ENCODE data around the gene ATF4.

Gene ATF4, protein sequence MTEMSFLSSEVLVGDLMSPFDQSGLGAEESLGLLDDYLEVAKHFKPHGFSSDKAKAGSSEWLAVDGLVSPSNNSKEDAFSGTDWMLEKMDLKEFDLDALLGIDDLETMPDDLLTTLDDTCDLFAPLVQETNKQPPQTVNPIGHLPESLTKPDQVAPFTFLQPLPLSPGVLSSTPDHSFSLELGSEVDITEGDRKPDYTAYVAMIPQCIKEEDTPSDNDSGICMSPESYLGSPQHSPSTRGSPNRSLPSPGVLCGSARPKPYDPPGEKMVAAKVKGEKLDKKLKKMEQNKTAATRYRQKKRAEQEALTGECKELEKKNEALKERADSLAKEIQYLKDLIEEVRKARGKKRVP

DNA sequence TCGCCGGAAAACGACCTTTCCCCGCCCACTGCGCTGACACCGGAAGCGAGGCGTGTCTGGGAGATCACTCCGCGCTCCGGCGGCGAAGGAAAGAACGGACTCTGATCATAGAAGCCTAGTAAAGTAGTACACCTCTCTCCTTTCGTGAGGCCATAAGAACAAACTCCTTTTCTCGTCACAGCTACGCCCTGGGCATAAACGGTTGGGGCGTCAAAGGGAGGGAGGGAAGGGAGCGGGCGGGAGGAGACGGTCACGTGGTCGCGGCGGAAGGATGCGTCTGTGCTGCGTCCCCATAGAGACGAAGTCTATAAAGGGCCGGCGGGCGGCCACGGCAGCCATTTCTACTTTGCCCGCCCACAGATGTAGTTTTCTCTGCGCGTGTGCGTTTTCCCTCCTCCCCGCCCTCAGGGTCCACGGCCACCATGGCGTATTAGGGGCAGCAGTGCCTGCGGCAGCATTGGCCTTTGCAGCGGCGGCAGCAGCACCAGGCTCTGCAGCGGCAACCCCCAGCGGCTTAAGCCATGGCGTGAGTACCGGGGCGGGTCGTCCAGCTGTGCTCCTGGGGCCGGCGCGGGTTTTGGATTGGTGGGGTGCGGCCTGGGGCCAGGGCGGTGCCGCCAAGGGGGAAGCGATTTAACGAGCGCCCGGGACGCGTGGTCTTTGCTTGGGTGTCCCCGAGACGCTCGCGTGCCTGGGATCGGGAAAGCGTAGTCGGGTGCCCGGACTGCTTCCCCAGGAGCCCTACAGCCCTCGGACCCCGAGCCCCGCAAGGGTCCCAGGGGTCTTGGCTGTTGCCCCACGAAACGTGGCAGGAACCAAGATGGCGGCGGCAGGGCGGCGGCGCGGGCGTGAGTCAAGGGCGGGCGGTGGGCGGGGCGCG lies at the start of gene ATF4:
Gene ATF4, plus strand, starts transcription at position 337 of the 880 bp plus-strand sequence. CDS start 884 bp downstream, outside the sequence.
- H3K4me3 ChIP-seq (ENCODE audit: low read depth, low read length) = peak within 1 kb of the TSS; percentile 76
- no peak for DNase-seq (ENCODE audit: low read depth)

DNA sequence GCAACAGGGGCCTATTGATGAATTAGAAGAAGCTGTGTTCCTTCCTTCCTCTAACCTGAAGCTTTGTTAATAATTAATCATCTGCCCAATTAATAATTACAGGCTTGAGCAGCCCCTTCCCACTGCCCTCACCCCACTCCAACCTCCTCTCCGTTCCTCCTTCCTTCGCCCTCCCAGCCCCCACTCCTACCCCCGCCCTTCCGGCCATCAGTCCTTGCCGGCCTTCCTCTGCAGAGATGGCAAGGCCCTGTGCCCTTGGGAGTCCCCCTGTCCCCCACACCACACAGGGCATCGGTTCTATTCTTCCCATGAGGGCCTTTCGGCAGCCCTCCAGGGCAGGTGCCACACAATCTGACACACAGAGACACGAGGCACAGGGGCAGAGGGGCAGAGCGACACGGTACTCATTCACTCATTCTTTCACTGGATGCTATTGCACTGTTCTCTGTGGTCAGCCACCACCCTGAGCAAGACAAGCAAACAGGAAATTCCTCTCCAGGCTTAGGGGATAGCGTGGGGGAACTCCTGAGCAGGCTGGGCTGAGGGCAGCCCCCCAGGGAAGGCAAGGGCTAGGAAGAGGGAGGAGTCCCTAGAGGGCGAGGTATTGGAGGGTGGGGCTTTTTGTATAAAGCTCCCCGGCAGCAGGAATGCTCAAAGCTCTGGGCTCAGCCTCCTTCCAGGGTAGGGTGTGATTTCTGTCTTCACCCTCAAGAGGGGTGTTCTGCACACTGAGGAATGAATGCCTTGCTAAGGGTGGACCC lies 48.8 kb upstream of the ATF4 start:
- H3K4me3 ChIP-seq (ENCODE audit: low read depth, low read length) = no peak overlapping the region
- DNase-seq (ENCODE audit: low read depth) = no peak

DNA sequence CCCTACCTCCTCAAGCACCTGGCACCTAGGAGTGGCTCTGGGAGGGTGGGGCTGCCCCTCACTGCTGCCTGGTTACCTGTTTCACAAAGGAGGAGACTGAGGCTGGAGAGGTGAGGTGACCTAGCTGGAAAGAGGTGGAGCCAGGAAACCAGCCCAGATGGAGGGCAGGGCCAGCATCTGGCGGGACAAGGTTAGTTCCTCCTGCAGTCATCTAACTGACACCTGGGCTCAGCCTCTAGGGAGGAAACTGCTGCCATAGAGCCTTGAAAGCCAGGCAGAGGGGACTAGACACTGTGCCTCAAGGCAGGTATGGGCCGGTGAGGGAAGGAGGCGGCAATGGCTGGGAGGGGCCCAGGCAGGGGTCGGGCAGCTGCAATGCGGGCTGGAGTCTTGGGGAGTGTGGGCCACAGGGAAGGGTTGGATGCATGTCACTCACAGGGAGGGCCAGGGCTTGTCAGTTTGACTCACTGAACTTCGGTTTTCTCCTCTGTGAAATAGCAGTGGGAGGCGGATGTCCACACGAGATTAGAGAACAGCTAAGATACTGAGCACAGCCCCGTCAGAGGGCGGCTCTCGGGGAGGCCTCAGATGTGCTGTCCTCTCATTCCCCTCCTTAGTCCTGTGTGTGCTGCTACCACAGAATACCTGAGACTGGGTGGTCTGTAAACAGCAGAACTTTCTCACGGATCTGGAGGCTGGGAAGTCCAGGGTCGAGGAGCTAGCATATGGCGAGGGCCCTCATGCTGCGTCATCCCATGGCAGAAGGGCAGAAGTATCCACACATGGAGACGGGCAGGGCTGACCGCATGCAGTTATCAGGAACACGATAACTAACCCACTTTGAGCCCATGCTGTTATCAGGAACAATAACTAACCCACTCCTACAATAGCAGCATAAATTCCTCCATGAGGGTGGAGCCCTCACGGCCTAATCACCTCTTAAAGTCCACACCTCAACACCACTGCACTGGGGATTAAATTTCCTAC lies 47.5 kb upstream of the ATF4 start:
- no peak for DNase-seq (ENCODE audit: low read depth)
- H3K4me3 ChIP-seq (ENCODE audit: low read depth, low read length) = no peak overlapping the region

DNA sequence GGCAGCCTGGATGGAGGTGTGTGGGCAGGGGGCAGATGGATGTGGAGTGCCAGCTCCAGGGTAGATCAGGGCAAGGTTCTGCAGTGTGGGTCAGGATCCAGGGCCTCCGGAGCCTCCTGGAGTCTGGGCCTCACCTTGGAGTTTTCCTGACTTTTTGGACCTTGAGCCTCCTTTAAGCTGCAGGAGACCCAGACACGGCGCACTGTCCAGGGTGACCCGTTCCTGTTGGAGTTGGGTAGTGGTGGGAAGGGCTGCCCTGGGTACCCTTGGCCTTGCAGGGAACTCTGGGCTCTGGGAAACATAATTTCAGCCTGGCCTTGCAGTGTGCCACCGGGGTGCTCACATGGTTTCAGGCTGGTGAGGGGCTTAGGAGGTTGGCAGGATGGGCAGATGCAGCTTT lies 46.5 kb upstream of the ATF4 start:
- DNase-seq (ENCODE audit: low read depth) = no peak
- H3K4me3 ChIP-seq (ENCODE audit: low read depth, low read length) = no peak overlapping the region

DNA sequence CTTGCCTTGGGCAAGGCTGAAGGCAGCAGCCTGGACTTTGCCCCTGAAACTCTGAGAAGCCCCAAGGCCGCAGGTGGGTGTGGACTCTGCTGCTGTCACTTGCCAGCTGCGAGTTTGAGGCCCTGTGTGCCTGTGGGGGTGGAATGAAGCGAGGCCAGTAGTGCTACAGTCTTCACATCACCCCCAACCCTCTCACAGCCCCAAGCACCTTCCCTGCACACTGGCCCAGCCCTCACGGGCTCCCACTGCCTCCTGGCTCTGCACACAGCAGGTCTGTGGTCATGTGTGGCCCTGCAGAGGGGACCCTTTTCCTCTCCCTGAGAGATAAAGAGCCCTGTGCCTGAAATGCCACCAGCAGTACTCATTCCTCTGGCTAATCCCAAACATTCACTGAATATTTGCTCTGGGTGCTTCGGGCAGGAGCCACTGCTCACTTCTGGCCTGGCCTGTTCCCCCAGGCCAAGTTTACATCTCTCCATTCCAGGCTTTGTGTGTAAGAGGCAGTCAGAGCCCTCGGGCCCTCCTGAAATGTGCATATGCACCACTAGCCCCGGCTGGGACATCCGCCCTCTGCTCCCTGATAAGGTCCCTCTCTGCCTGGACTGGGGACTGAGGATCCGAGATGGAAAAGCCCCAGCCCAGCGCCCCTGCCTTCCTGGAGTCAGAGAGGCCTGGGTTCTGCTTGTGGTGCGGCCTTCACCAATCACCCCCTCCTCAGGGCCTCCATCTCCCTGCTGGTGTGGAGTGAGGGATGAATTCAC lies 45.8 kb upstream of the ATF4 start:
- H3K4me3 ChIP-seq (ENCODE audit: low read depth, low read length) = no peak overlapping the region

DNA sequence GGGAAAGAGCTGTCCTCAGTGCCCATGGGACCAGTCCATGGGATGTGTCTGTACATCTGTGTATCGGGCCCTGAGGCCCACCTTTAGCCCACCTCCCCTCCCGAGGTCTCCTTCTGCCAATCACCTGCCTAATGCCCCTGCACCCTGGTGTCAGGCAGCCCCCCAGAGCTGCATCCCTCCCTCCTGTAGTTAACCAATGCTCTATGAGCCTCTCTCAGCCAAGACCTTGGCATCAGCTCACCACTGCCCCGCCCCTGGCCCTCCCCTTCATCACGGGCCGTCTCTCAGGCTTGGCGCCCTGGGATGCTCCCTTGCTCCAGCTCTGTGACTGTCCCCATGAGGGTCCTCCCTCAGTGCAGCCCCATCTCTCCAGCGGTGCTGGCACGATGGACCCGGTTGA lies 45.0 kb upstream of the ATF4 start:
- DNase-seq (ENCODE audit: low read depth) = no peak
- H3K4me3 ChIP-seq (ENCODE audit: low read depth, low read length) = no peak overlapping the region

More for the DNA sequence above, 45.8 kb upstream of the ATF4 start:
- no peak for DNase-seq (ENCODE audit: low read depth)

DNA sequence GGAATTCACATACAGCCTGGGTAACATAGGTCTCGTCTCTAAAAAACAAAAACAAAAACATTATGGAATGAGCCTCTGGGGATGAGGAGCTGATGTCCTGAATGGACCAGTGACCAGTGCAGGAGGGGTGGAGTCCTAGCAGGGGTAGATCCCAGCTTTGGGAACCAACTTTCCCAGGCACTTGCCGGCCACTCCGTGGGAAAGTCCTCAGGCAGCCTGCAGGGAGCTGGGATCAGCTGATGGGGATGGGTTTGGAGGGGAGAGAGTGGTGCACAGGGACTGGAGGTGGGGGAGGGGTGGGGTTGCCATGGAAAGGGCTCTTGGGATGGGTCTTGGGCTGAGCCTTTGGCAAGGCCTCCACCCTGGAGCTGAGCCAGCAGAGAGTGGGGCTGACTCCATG lies 44.5 kb upstream of the ATF4 start:
- H3K4me3 ChIP-seq (ENCODE audit: low read depth, low read length) = no peak overlapping the region
- no peak for DNase-seq (ENCODE audit: low read depth)

DNA sequence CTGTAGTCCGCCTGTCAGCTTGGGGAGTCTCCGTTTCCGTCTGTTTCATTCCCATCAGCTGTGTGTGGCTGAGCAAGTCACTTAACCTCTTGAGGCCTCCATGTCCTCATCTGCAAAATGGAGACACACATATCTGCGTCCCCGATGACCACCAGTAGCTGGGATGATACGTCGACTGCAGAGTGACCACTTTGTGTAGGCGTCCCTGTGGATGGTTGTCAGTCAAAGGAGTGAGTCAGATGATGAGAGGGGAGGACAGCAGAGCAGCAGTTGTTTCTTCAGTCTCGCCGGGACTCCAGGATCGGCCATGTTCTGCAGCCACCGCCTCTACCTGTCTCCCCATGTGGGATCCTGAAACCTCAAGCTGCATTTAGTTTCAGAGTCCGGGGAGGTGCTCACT lies 43.7 kb upstream of the ATF4 start:
- no peak for DNase-seq (ENCODE audit: low read depth)
- no peak overlapping the region for H3K4me3 ChIP-seq (ENCODE audit: low read depth, low read length)

DNA sequence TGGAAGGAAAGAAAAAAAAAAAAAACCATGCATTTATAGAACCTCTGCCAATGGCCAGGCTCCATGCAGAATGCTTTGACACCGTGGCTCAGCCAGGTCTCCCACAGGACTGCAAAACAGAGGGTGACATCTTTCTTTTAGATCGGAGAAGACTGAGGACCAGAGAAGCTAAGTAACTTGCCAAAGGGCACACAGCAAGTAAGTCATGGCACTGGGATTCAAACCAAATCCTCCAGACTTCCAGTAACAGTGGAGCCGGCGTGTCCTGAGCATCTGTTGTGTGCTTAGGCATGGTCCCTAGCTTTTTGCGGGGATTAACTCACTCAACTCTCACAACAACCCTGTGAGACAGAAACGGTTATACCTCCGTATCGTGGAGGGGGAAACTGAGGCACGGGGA lies 42.8 kb upstream of the ATF4 start:
- no peak for DNase-seq (ENCODE audit: low read depth)
- no peak overlapping the region for H3K4me3 ChIP-seq (ENCODE audit: low read depth, low read length)

DNA sequence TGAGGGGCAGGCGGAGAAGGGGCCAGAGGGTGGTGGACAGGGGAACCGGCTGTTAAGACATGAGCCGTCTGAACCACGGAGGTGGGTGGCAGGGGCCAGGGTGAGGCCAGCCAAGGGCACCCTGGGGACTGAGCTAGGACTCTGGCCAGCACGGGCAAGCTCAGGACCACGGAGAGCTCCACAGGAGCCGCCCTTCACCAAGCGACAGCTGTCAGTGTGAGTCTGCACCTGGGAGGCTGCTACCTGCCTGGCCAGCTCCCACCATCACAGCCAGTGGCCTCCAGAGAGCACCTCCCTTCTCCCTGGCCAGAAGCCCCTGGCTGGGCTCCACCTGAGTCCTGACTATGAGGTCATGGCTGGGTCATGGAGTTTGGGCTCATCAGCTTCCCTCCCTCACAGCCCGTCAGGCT lies 41.9 kb upstream of the ATF4 start:
- H3K4me3 ChIP-seq (ENCODE audit: low read depth, low read length) = no peak overlapping the region
- DNase-seq (ENCODE audit: low read depth) = no peak

DNA sequence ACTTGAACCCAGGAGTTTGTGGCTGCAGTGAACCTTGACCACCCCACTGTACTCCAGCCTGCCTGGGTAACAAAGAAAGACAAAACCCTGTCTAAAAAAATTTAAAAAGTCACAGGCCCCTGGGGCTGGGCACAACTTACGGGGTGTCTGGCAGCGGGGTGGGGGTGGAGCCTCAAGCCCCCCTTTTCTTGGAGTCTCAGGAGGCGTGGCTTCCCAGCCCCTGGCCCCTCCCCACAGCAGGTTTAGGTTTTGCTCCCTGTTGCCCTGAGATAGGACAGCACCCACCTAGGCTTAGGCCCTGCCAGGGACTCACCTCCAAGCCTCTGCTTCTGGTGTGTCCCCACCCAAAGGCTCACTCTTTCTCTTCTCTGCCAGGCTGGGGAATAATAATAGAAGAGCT lies 41.1 kb upstream of the ATF4 start:
- no peak for DNase-seq (ENCODE audit: low read depth)
- no peak overlapping the region for H3K4me3 ChIP-seq (ENCODE audit: low read depth, low read length)

DNA sequence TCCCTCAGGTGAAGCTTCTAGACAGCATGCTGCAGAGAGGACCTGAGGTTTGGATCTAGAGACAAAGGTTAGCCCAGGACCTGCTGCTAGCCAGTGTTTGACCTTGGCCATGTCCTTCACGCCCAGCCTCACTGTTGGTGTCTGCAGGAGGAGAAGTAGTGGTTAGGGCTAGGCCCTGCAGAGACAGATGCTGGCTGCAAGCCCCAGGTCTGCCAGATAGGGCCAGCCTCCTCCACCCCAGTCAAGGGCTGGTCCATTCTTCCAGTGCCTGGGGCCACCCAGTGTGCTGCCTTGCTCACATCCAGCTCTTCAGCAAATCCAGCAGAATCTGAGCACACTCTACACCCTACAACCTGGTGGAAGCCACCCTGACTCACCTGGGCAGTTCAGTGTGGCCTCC lies 39.8 kb upstream of the ATF4 start:
- H3K4me3 ChIP-seq (ENCODE audit: low read depth, low read length) = no peak overlapping the region
- DNase-seq (ENCODE audit: low read depth) = no peak

DNA sequence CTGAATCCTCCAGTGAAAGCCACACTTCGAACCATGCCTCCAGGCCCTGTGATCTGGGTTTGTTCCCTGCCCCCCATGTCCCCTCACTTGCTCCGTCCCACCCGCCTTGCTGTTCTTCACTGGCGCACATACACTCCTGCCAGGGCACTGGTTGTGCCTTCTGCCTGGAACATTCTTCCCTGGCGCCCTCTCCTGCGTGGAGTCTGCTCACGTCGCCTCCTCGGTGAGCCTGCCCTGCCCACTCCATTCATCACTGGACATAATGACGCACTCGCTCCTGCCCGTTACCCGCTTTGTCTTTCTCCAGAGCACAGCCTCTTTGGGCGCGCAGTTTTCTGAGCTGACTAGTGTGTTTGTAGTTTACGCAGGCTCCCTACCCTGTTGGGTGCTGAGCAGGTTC lies 39.3 kb upstream of the ATF4 start:
- no peak overlapping the region for H3K4me3 ChIP-seq (ENCODE audit: low read depth, low read length)
- DNase-seq (ENCODE audit: low read depth) = no peak

DNA sequence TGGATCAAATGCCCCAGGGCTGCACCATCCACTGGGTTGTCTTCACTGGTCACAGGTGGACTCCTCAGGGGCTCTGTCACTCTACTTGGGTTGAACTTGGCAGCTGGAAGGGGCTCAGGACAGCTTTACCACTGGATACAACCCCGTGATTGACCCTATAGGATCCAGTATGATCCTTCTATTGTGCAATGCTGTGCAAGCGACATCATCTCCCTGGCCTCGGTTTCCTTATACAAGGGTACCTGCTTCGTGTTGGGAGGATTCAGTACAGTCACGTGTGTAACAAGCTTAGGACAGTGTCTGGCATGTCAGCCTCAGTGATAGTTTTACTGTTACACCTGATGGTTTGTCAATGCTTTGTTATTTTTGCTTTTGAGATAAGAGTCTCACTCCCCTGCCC lies 38.8 kb upstream of the ATF4 start:
- no peak overlapping the region for H3K4me3 ChIP-seq (ENCODE audit: low read depth, low read length)
- DNase-seq (ENCODE audit: low read depth) = no peak

DNA sequence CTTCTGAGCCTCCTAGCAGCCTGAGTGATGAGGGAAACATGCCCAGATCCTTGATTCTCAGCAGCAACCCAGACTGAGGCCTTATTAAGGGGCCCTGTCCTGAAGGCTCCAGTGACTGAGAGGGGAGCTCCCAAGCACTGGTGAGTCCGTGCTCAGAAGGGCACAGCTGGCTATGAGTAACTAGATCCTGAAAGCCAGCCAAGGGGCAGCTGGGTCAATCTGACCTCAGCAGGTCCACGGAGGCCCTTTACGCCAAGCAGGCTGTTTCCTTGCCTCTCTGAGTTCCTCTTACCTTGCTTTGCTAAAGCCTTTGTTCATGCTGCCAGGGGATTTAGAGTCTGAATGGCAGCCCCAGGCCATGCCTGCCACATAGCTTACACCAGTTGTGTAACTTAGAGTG lies 37.6 kb upstream of the ATF4 start:
- no peak for DNase-seq (ENCODE audit: low read depth)
- H3K4me3 ChIP-seq (ENCODE audit: low read depth, low read length) = no peak overlapping the region

DNA sequence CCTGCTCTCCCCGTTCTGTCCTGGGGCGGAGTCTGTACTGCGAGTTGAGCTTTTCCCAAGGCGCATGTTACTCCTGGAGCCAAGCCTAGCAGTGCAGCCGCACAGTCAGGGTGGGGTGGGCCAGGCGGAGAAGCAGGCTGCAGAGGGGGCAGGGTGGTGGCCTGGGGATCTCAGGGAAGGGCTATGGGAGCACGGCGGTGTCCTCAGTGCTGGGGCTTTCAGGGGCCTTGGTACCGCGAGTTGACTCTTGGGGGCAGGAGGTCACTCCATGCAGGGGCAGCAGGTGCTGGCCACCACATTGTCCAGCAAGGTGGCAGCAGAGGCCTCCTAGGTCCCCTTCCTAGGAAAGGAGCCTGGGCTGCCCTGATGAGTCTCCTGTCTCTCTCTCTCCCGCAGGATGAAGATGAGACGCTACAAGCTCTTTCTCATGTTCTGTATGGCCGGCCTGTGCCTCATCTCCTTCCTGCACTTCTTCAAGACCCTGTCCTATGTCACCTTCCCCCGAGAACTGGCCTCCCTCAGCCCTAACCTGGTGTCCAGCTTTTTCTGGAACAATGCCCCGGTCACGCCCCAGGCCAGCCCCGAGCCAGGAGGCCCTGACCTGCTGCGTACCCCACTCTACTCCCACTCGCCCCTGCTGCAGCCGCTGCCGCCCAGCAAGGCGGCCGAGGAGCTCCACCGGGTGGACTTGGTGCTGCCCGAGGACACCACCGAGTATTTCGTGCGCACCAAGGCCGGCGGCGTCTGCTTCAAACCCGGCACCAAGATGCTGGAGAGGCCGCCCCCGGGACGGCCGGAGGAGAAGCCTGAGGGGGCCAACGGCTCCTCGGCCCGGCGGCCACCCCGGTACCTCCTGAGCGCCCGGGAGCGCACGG lies 33.2 kb upstream of the ATF4 start:
- no peak overlapping the region for H3K4me3 ChIP-seq (ENCODE audit: low read depth, low read length)
- no peak for DNase-seq (ENCODE audit: low read depth)

DNA sequence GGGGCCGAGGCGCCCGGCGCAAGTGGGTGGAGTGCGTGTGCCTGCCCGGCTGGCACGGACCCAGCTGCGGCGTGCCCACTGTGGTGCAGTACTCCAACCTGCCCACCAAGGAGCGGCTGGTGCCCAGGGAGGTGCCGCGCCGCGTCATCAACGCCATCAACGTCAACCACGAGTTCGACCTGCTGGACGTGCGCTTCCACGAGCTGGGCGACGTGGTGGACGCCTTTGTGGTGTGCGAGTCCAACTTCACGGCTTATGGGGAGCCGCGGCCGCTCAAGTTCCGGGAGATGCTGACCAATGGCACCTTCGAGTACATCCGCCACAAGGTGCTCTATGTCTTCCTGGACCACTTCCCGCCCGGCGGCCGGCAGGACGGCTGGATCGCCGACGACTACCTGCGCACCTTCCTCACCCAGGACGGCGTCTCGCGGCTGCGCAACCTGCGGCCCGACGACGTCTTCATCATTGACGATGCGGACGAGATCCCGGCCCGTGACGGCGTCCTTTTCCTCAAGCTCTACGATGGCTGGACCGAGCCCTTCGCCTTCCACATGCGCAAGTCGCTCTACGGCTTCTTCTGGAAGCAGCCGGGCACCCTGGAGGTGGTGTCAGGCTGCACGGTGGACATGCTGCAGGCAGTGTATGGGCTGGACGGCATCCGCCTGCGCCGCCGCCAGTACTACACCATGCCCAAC lies 32.4 kb upstream of the ATF4 start:
- H3K4me3 ChIP-seq (ENCODE audit: low read depth, low read length) = no peak overlapping the region
- no peak for DNase-seq (ENCODE audit: low read depth)
